Kidney epithelial cell (primary cell): ENCODE results near the gene FAF1. TPM values are rescaled to one million over a fixed set of nuclear protein-coding genes. Genes with fewer than 3 reads are reported as not detected.
A peak's percentile ranks its signal among the peaks of the same experiment; 100 is the strongest.
"Not testable (repeated sequence)": the region's sequence is repeated elsewhere in the genome, so short reads cannot be mapped to it uniquely, and the experiment has no call there.

ENCODE experiments used
- DNase-seq: peaks from one replicate; pipeline ENCODE4 v3.0.0-alpha.2; 2010; ENCODE audit warnings: low read depth
- H3K27me3 ChIP-seq: 2 replicates; pipeline ENCODE4 v1.6.0; 2011; ENCODE audit warnings: low read length; ENCODE audit not compliant: control insufficient read depth, insufficient read depth
- H3K36me3 ChIP-seq: 2 replicates; pipeline ENCODE4 v1.5.1; 2011; ENCODE audit warnings: low read length; ENCODE audit not compliant: control insufficient read depth, insufficient read depth
- H3K4me3 ChIP-seq: 2 replicates; pipeline ENCODE4 v1.5.1; 2011; ENCODE audit warnings: low read depth, mild to moderate bottlenecking, control low read depth, low read length
- total RNA-seq: library from RNA; depleted of rRNA; stranded (reverse); fragments of >200 nt; gene quantifications from 2 replicates; pipeline ENCODE4 v1.2.3, GENCODE V29; 2015
- TF ChIP-seq, protein P1 (sequence below): IDR thresholded peaks from 2 replicates; pipeline ENCODE4 v1.5.1; 2011; ENCODE audit warnings: mild to moderate bottlenecking, moderate library complexity, low read length, control low read depth, inconsistent platforms; ENCODE audit not compliant: insufficient read depth, poor library complexity, severe bottlenecking

The FAF1 gene
- total RNA-seq, 1 donor from 2014 or later = 57.8 TPM

DNA sequence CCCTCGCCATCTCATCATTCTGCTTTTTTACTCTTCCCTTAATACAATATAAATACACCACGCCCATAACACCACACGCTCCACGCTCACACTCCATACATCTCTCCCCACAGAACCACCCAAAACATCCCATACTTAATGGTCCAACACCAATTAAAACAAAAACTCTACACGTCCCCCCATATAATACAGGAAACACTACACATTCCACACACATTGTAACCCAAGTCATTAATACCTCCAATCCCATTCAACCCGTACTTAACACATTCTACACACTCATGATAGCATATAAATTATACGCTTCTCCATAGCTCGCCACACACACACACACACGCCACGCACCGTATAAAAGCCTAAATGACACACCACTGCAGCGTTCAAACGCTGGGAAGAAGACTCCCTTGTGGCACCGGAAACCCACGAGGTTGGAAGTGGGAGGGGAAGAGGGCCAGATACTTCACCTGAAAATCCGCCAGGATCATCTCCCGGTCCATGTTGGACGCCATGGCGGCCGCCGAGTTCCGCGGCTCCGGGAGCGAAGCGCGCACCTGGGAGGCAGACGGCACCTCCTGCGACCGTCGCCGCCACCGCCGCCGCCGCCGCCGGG is 659 bp downstream of the FAF1 start:
- DNase-seq = no peak
- TF ChIP-seq, protein P1, sequence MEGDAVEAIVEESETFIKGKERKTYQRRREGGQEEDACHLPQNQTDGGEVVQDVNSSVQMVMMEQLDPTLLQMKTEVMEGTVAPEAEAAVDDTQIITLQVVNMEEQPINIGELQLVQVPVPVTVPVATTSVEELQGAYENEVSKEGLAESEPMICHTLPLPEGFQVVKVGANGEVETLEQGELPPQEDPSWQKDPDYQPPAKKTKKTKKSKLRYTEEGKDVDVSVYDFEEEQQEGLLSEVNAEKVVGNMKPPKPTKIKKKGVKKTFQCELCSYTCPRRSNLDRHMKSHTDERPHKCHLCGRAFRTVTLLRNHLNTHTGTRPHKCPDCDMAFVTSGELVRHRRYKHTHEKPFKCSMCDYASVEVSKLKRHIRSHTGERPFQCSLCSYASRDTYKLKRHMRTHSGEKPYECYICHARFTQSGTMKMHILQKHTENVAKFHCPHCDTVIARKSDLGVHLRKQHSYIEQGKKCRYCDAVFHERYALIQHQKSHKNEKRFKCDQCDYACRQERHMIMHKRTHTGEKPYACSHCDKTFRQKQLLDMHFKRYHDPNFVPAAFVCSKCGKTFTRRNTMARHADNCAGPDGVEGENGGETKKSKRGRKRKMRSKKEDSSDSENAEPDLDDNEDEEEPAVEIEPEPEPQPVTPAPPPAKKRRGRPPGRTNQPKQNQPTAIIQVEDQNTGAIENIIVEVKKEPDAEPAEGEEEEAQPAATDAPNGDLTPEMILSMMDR = no peak
- no peaks in the 10 kb centered on the region for H3K36me3 ChIP-seq

DNA sequence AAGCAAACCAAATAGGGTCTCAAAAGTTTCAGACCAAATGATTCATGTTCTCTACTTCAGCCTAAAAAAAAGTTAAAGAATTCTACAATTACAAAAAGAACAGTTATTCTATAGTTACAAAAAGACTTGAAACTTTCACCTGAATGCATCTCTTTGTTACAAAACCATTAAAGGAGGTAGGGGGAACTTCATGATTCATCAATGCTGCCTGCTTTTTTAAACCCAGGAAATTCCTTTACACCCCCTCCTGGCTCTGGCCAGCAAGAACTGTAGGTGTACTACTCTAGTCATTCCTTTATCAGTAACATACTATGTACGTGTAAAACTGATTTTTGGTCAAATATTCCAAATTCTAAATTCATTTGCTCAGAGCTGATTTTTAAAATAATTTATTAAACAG is 5.0 kb downstream of the FAF1 start:
- TF ChIP-seq, protein P1 = no peak
- DNase-seq = no peak
- no peak overlapping the region for H3K4me3 ChIP-seq
- H3K27me3 ChIP-seq = no peaks in the 10 kb centered on the region
- no peaks in the 10 kb centered on the region for H3K36me3 ChIP-seq

More for the DNA sequence above, 659 bp downstream of the FAF1 start:
- no peaks in the 10 kb centered on the region for H3K27me3 ChIP-seq
- peak overlapping the region; percentile 96 for H3K4me3 ChIP-seq

DNA sequence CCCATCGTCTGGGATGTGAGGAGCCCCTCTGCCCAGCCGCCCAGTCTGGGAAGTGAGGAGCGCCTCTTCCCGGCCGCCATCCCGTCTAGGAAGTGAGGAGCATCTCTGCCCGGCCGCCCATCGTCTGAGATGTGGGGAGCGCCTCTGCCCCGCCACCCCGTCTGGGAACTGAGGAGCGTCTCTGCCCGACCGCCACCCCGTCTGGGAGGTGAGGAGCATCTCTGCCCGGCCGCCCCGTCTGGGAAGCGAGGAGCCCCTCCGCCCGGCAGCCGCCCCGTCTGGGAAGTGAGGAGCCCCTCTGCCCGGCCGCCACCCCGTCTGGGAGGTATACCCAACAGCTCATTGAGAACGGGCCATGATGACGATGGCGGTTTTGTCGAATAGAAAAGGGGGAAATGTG is 7.5 kb downstream of the FAF1 start:
- not testable (repeated sequence) for DNase-seq, H3K4me3 ChIP-seq, H3K27me3 ChIP-seq, H3K36me3 ChIP-seq

DNA sequence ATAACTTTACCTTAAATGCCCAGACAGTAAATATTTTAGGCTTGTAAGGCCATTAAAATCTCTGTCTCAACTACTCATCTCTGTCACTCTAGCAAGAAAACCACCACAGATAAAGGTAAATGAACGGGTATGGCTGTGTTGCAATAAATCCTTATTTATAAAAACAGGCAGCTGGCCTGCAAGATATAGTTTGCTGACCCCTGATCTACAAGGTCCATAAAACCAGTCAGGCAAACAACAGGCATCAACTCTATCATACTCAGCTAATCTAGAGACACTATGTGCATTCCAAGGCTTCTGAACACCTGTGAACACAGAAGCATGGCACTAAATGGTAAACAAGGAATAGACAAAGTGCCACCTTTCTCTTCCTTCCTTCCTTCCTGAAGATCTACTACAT is 9.7 kb downstream of the FAF1 start:
- no peak overlapping the region for H3K4me3 ChIP-seq

DNA sequence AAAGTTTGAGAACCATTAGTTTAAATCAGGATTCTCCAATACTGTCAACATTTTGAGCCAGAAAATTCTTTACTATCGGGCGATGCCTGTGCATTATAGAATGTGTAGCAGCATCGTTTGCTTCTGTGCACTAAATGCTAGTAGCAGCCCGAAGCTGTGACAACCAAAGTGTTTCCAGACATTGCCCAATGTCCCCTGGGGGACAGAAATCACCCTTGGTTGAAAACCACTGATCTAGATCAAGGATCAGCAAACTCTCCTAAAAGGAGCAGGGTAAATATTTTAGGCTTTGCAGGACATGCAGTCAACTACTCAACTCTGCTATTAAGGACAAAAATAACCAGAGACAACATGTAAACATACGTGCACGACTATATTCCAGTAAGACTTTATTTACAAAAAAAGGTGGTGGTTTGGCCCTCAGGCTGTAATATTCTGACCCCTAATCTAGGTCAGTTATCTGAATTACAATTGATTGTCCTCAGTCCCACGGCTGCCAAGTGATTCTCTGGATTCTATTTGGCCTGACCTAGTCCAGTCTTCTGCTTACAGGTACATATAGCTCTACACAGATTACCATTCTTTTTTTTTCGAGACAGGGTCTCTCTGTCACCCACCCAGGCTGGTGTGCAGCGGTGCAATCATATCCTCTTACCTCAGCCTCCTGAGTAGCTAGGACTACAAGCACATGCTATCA is 10.6 kb downstream of the FAF1 start:
- no peak overlapping the region for H3K4me3 ChIP-seq
- H3K27me3 ChIP-seq = no peaks in the 10 kb centered on the region
- no peaks in the 10 kb centered on the region for H3K36me3 ChIP-seq
- no peak for DNase-seq
- TF ChIP-seq, protein P1 = no peak

More for the DNA sequence above, 9.7 kb downstream of the FAF1 start:
- TF ChIP-seq, protein P1 = no peak
- no peak for DNase-seq
- no peaks in the 10 kb centered on the region for H3K27me3 ChIP-seq
- H3K36me3 ChIP-seq = no peaks in the 10 kb centered on the region

DNA sequence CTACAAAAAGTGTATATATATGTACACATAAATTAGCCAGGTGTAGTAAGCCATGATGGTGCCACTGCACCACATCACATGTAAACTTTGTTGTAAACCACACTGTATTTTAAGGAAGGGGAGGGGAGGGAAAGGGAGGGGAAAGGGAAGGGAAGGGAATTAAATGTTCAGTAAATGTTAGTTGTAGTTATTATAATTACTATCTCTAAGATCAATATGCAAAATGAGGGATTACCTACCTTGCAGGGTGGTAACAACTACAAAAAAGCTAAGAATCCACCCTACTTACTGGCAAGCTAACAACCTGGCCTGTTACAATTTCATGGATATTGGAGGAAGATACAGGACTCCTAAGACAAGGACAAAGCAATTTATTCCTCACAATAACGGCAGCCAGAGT is 17.7 kb downstream of the FAF1 start:
- DNase-seq = no peak
- Histone ChIP-seq H3K36me3 (no peaks in the 10 kb centered on the region), H3K27me3 (no peaks in the 10 kb centered on the region), H3K4me3 (no peak overlapping the region)
- TF ChIP-seq, protein P1 = no peak
